ENCODE data around the gene AKR1D1.
A peak's percentile ranks its signal among the peaks of the same experiment; 100 is the strongest.

- TF ChIP-seq CTCF (IDR thresholded peaks at IDR 0.05), result peak; percentile 72
- TF ChIP-seq TCF7L2 (IDR thresholded peaks at IDR 0.05; ENCODE audit: low read depth, low read length), result no peak
- TF ChIP-seq REST (IDR thresholded peaks at IDR 0.05; ENCODE audit: insufficient read depth in 1 of 2, low read depth in 2 of 2, low read length in 1 of 2), result no peak
Observed at GRCh38 chr7:138161600-138162081, 85.4 kb downstream of the AKR1D1 start.
